NCI-H69 (cell line): ENCODE data around the gene ARHGEF28.

Source experiments
- DNase-seq: peaks from one replicate; lab custom pipeline; 2025; lab: John Stamatoyannopoulos, UW

ARHGEF28 gene

GRCh38 chr5:73853091-73853490, 227.1 kb downstream of the ARHGEF28 start:
- peak; percentile 93 for DNase-seq

- no peak for DNase-seq
Measured at GRCh38 chr5:73856997-73857396, 231.0 kb downstream of the ARHGEF28 start.

- DNase-seq = no peak
Measured at GRCh38 chr5:73857446-73857845, 231.4 kb downstream of the ARHGEF28 start.

- no peak for DNase-seq
Measured at GRCh38 chr5:73858054-73858453, 232.1 kb downstream of the ARHGEF28 start.

GRCh38 chr5:73858776-73859175, 232.8 kb downstream of the ARHGEF28 start:
- no peak for DNase-seq

GRCh38 chr5:73859696-73860095, 233.7 kb downstream of the ARHGEF28 start:
- no peak for DNase-seq

- DNase-seq = no peak
Measured at GRCh38 chr5:73861313-73861988, 235.5 kb downstream of the ARHGEF28 start.

GRCh38 chr5:73862796-73863195, 236.8 kb downstream of the ARHGEF28 start:
- DNase-seq = no peak

GRCh38 chr5:73863876-73864275, 237.9 kb downstream of the ARHGEF28 start:
- no peak for DNase-seq

GRCh38 chr5:73865315-73865714, 239.3 kb downstream of the ARHGEF28 start:
- no peak for DNase-seq

GRCh38 chr5:73867345-73868335, 241.6 kb downstream of the ARHGEF28 start:
- DNase-seq = peak; percentile 82

GRCh38 chr5:73883646-73884045, 257.6 kb downstream of the ARHGEF28 start:
- no peak for DNase-seq

GRCh38 chr5:73887688-73888087, 261.7 kb downstream of the ARHGEF28 start:
- no peak for DNase-seq

- no peak for DNase-seq
Measured at GRCh38 chr5:73890569-73890968, 264.6 kb downstream of the ARHGEF28 start.

GRCh38 chr5:73892218-73892617, 266.2 kb downstream of the ARHGEF28 start:
- no peak for DNase-seq

GRCh38 chr5:73892806-73893205, 266.8 kb downstream of the ARHGEF28 start:
- DNase-seq = no peak

- DNase-seq = no peak
Measured at GRCh38 chr5:73893813-73894212, 267.8 kb downstream of the ARHGEF28 start.

- DNase-seq = no peak
Measured at GRCh38 chr5:73894860-73895259, 268.9 kb downstream of the ARHGEF28 start.

GRCh38 chr5:73895471-73895870, 269.5 kb downstream of the ARHGEF28 start:
- no peak for DNase-seq

GRCh38 chr5:73896097-73896496, 270.1 kb downstream of the ARHGEF28 start:
- DNase-seq = no peak

GRCh38 chr5:73896668-73897067, 270.7 kb downstream of the ARHGEF28 start:
- no peak for DNase-seq

- DNase-seq = no peak
Measured at GRCh38 chr5:73897893-73898292, 271.9 kb downstream of the ARHGEF28 start.

- DNase-seq = no peak
Measured at GRCh38 chr5:73899055-73899454, 273.1 kb downstream of the ARHGEF28 start.
